Glutamatergic neuron (in vitro differentiated cells): ENCODE results near the gene CRYBG3. TPM values are rescaled to one million over a fixed set of nuclear protein-coding genes. Genes with fewer than 3 reads are reported as not detected.

Experiments
- total RNA-seq: library from RNA; stranded (reverse); fragmentation: NEBNext Ultra II Directional; extraction: Animal tissue kit (Norgen Biotek cat#: 25700); gene quantifications from one replicate; pipeline ENCODE4 v1.2.1, GENCODE V29; 2021; ENCODE audit not compliant: unreplicated experiment

CRYBG3 gene
- total RNA-seq, 1 donor from 2014 or later: 89.5 TPM

Other genes with a start within 250 kb of the CRYBG3 start
- gene ARL6, start 57.3 kb upstream of the CRYBG3 start, total RNA-seq: 9.6 TPM
- gene RIOX2, start 150.4 kb downstream of the CRYBG3 start, total RNA-seq: 12.3 TPM
- gene GABRR3, start 213.3 kb downstream of the CRYBG3 start, total RNA-seq: not detected